MCF 10A (cell line): ENCODE measurements around the gene LAP3. TPM values are rescaled to one million over a fixed set of nuclear protein-coding genes. Genes with fewer than 3 reads are reported as not detected.

Experiments
- BruUV-seq: library from RNA; stranded (reverse); fragments of 400-500 nt; replicated peaks from 2 replicates; lab custom pipeline; 2021; lab: Mats Ljungman, UMichigan
- CTCF ChIA-PET: fragments of 300-600 bp; sonication (Branson Sonifier 250); formaldehyde crosslinking; extraction: SDS; loops from one replicate; lab custom pipeline; 2021; ENCODE audit warnings: antibody characterized with exemption, inconsistent platforms; lab: Yijun Ruan, JAX
- POLR2A ChIA-PET: fragments of 300-600, 350-650 bp; sonication (Branson Sonifier 250); formaldehyde crosslinking; extraction: SDS; loops from one replicate; lab custom pipeline; 2020; ENCODE audit warnings: antibody characterized with exemption, inconsistent platforms; lab: Yijun Ruan, JAX
- DNase-seq: peaks from one replicate; pipeline ENCODE4 v3.0.0-alpha.2; 2018; ENCODE audit not compliant: unreplicated experiment
- H3K27ac Mint-ChIP-seq: one replicate; pipeline ENCODE4 v1.8.0; 2022; ENCODE audit warnings: mild to moderate bottlenecking, low read depth, mixed read lengths; ENCODE audit not compliant: unreplicated experiment
- H3K27me3 Mint-ChIP-seq: one replicate; pipeline ENCODE4 v1.8.0; 2022; ENCODE audit warnings: mixed read lengths; ENCODE audit not compliant: insufficient read depth, unreplicated experiment
- H3K36me3 Mint-ChIP-seq: one replicate; pipeline ENCODE4 v1.8.0; 2022; ENCODE audit warnings: mild to moderate bottlenecking, moderate library complexity, mixed read lengths; ENCODE audit not compliant: insufficient read depth, unreplicated experiment
- H3K4me1 Mint-ChIP-seq: one replicate; pipeline ENCODE4 v1.8.0; 2022; ENCODE audit warnings: mixed read lengths; ENCODE audit not compliant: insufficient read depth, unreplicated experiment
- H3K4me3 Mint-ChIP-seq: one replicate; pipeline ENCODE4 v1.8.0; 2022; ENCODE audit warnings: mild to moderate bottlenecking, moderate library complexity, mixed read lengths; ENCODE audit not compliant: unreplicated experiment
- H3K9me3 Mint-ChIP-seq: one replicate; pipeline ENCODE4 v1.8.0; 2022; ENCODE audit warnings: mixed read lengths; ENCODE audit not compliant: unreplicated experiment
- intact Hi-C: fragments of 100-400 bp; cut with micrococcal nuclease; formaldehyde crosslinking; loops from 2 replicates; pipeline ENCODE4 v1.14.1; 2022
- total RNA-seq: library from RNA; stranded (reverse); gene quantifications from 2 replicates; pipeline ENCODE4 v1.2.3, GENCODE V29; 2022
- TF ChIP-seq, protein P1 (sequence below): fragments of 200-600 bp; IDR thresholded peaks from one replicate; pipeline ENCODE4 v1.8.0; 2022; ENCODE audit warnings: antibody characterized with exemption, mild to moderate bottlenecking; ENCODE audit not compliant: unreplicated experiment

Gene LAP3
- total RNA-seq, 1 experiment from 2014 or later, result 45.0 TPM

DNA sequence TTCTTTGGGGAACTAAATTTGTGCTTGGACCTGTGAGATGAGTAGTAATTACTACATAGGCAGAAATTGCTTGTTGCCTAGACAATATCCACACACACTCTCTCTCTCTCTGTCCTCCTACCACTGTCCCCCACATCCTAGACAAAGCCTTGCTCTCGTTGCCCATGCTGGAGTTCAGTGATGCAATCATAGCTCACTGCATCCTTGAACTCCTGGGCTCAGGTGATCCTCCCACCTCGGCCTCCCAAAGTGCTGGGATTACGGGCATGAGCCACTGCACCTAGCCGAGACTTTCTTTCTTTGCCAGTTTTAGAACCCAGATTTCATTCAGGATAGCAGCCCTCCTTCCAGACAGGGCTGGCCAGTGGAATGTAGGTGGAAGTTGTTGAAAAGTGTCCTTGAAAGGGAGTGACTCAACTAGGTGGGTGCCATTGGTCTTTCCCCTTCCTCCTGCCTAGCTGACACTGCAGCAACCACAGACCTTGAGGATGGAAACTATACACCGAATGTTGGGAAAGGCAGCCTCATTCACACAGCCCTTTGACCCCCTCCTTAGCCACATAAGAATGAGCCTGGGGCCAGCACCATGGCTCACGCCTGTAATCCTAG is 16.8 kb upstream of the LAP3 start:
- Mint-ChIP-seq H3K27me3 (no peaks in the 10 kb centered on the region), H3K4me3 (no peak overlapping the region), H3K9me3 (no peaks in the 10 kb centered on the region), H3K36me3 (peaks cover 3% of the 10 kb centered on the region), H3K4me1 (peaks cover 6% of the 10 kb centered on the region), H3K27ac (no peak overlapping the region)
- DNase-seq, result no peak
- POLR2A ChIA-PET, result no interaction called here
- intact Hi-C loops, result no loop called here
- TF ChIP-seq, protein P1, sequence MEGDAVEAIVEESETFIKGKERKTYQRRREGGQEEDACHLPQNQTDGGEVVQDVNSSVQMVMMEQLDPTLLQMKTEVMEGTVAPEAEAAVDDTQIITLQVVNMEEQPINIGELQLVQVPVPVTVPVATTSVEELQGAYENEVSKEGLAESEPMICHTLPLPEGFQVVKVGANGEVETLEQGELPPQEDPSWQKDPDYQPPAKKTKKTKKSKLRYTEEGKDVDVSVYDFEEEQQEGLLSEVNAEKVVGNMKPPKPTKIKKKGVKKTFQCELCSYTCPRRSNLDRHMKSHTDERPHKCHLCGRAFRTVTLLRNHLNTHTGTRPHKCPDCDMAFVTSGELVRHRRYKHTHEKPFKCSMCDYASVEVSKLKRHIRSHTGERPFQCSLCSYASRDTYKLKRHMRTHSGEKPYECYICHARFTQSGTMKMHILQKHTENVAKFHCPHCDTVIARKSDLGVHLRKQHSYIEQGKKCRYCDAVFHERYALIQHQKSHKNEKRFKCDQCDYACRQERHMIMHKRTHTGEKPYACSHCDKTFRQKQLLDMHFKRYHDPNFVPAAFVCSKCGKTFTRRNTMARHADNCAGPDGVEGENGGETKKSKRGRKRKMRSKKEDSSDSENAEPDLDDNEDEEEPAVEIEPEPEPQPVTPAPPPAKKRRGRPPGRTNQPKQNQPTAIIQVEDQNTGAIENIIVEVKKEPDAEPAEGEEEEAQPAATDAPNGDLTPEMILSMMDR, result no peak
- BruUV-seq, result no TSS peak
- CTCF ChIA-PET, result interaction anchor here (0.6 to 0.7 kb wide), 2 partner anchors 988 to 1542 kb away, joined by 3 to 4 read pairs; no protein-coding TSS in a partner anchor

DNA sequence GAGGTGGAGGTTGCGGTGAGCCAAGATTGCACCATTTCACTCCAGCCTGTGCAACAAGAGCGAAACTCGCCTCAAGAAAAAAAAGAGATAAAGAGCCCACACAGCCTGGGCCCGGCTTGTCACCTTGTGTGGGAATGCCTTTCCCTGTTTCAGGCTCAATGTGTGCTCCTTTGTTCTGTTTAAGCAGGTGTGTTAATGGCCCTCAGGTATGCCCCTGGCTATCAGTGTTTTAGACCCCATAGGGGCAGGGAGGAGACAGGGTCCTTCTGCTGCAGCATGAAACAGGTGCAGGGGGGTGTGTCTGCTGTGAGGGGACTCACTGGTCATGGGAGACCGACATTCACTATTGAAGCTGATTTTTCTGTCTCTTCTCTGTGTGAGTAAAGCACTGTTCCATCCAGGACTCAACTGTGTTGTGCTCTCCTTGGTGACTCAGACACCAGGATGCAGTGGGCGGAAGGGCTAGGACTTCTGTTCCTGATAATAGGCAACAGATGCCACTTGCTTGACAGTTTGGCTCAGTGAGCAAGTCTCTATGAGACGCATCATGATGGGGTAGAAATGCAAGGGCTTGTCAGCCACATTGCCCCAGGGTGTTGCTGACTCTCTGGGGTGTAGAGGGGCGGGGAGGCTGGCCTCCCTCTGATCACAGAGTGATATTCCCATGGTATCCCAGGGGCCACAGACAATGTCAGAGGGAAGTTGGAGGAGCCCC is 15.6 kb upstream of the LAP3 start:
- POLR2A ChIA-PET, result no interaction called here
- TF ChIP-seq, protein P1, result no peak
- H3K9me3 Mint-ChIP-seq, result no peaks in the 10 kb centered on the region
- intact Hi-C loops, result no loop called here
- H3K27ac Mint-ChIP-seq, result no peak overlapping the region
- no peaks in the 10 kb centered on the region for H3K36me3 Mint-ChIP-seq
- CTCF ChIA-PET, result interaction anchor here (1.7 kb wide), 1 partner anchor 13 kb away, joined by 5 read pairs; no protein-coding TSS in a partner anchor
- no peak overlapping the region for H3K4me3 Mint-ChIP-seq
- H3K27me3 Mint-ChIP-seq, result no peaks in the 10 kb centered on the region
- no TSS peak for BruUV-seq
- peak; percentile 39 for DNase-seq
- H3K4me1 Mint-ChIP-seq, result peaks cover 6% of the 10 kb centered on the region

DNA sequence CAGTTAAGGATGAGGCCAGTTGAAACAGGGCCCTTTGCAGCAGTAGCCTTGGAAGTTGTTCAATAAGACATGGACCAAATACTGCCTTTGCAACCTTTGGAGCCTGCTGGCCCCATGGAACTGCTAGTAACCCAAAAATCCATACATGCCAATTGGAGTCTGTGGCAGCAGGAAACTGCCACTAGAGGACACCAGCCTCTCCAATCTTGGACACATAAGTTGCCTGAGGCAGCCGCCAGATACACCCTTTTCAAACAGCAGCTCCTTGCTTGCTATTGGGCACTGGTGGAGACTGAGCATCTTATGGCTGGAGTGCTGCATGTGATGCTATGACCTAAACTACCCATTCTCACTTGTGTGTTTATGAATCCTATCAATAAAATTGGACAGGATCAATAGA is 14.8 kb upstream of the LAP3 start:
- H3K9me3 Mint-ChIP-seq, result no peaks in the 10 kb centered on the region
- DNase-seq, result no peak
- TF ChIP-seq, protein P1, result no peak
- no peak overlapping the region for H3K27ac Mint-ChIP-seq
- CTCF ChIA-PET, result interaction anchor here (1.7 kb wide), 1 partner anchor 13 kb away, joined by 5 read pairs; no protein-coding TSS in a partner anchor
- POLR2A ChIA-PET, result no interaction called here
- no peaks in the 10 kb centered on the region for H3K27me3 Mint-ChIP-seq
- BruUV-seq, result no TSS peak
- intact Hi-C loops, result no loop called here
- peaks cover 6% of the 10 kb centered on the region for H3K4me1 Mint-ChIP-seq
- no peak overlapping the region for H3K4me3 Mint-ChIP-seq
- H3K36me3 Mint-ChIP-seq, result no peaks in the 10 kb centered on the region

DNA sequence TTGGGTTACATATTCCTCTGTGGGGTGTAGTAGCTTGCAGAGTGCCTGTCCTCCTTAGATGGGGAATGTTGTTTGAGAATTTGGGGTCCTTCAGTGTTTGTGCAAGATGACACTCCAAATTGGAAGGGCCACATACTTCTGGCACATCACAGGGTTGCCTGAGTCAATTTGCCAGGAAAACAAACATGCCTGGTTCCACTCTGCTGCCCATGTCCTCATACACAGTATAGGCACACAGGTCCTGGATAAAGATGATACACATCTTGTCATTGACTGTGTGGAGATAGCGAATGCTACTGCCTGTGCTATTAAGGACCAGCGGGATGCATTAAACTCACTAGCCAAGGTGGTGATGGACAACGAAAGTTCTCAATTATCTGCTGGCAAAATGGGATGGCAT is 11.2 kb upstream of the LAP3 start:
- ChIA-PET CTCF (interaction anchor here (2.2 kb wide), 1 partner anchor 17 kb away, joined by 6 read pairs; no protein-coding TSS in a partner anchor), POLR2A (no interaction called here)
- no peak overlapping the region for H3K4me3 Mint-ChIP-seq
- no peaks in the 10 kb centered on the region for H3K9me3 Mint-ChIP-seq
- H3K36me3 Mint-ChIP-seq, result no peaks in the 10 kb centered on the region
- H3K4me1 Mint-ChIP-seq, result peaks cover 6% of the 10 kb centered on the region
- DNase-seq, result no peak
- no TSS peak for BruUV-seq
- TF ChIP-seq, protein P1, result no peak
- intact Hi-C loops, result no loop called here
- H3K27ac Mint-ChIP-seq, result no peak overlapping the region
- no peaks in the 10 kb centered on the region for H3K27me3 Mint-ChIP-seq
